ENCODE measurements around the gene XIST.

- TF ChIP-seq FOXA1 (IDR thresholded peaks at IDR 0.05) (no peak), CTCF (IDR thresholded peaks at IDR 0.05; ENCODE audit: low read depth, low read length, missing input control) (no peak), RXRA (IDR thresholded peaks at IDR 0.05) (no peak), RAD21 (IDR thresholded peaks at IDR 0.05) (no peak), GABPA (IDR thresholded peaks at IDR 0.05 in 1 of 2, conservative IDR thresholded peaks at IDR 0.05 in 1 of 2) (no peak), TAF1 (conservative IDR thresholded peaks at IDR 0.05) (no peak), JUND (IDR thresholded peaks at IDR 0.05) (no peak), EGR1 (IDR thresholded peaks at IDR 0.05; ENCODE audit: low read depth in 2 of 2) (no peak), YY1 (IDR thresholded peaks at IDR 0.05) (no peak), SP1 (IDR thresholded peaks at IDR 0.05) (no peak)
- TF ChIP-seq, protein P1, sequence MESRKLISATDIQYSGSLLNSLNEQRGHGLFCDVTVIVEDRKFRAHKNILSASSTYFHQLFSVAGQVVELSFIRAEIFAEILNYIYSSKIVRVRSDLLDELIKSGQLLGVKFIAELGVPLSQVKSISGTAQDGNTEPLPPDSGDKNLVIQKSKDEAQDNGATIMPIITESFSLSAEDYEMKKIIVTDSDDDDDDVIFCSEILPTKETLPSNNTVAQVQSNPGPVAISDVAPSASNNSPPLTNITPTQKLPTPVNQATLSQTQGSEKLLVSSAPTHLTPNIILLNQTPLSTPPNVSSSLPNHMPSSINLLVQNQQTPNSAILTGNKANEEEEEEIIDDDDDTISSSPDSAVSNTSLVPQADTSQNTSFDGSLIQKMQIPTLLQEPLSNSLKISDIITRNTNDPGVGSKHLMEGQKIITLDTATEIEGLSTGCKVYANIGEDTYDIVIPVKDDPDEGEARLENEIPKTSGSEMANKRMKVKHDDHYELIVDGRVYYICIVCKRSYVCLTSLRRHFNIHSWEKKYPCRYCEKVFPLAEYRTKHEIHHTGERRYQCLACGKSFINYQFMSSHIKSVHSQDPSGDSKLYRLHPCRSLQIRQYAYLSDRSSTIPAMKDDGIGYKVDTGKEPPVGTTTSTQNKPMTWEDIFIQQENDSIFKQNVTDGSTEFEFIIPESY (IDR thresholded peaks at IDR 0.05) = no peak
- TF ChIP-seq, protein P2, sequence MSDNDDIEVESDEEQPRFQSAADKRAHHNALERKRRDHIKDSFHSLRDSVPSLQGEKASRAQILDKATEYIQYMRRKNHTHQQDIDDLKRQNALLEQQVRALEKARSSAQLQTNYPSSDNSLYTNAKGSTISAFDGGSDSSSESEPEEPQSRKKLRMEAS (IDR thresholded peaks at IDR 0.05) = no peak
- TF ChIP-seq, protein P3, sequence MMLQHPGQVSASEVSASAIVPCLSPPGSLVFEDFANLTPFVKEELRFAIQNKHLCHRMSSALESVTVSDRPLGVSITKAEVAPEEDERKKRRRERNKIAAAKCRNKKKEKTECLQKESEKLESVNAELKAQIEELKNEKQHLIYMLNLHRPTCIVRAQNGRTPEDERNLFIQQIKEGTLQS (IDR thresholded peaks at IDR 0.05) = no peak
These were observed 25.1 kb downstream of the XIST start for GRCh38 chrX:73827406-73827805.
